K562 (cell line): ENCODE measurements around the gene NUDT21. TPM values are rescaled to one million over a fixed set of nuclear protein-coding genes. Genes with fewer than 3 reads are reported as not detected.

ENCODE experiments used
- ATAC-seq: fragments of 200-7000 bp; cut with Tn5 transposase; 3 replicates; pipeline ENCODE4 v1.9.1; 2020; ENCODE audit warnings: moderate library complexity
- BruUV-seq: library from RNA; stranded (reverse); fragments of 400-500 nt; replicated peaks from 2 replicates; lab custom pipeline; 2021; lab: Mats Ljungman, UMichigan
- CTCF ChIA-PET: fragments of 300-600 bp; formaldehyde crosslinking; extraction: SDS; loops from one replicate; lab custom pipeline; 2021; ENCODE audit warnings: low intra/inter-chr PET ratio; lab: Yijun Ruan, JAX
- POLR2A ChIA-PET: fragments of 300-600, 350-650 bp; sonication (Branson Sonifier 250); formaldehyde crosslinking; extraction: SDS; loops from one replicate; lab custom pipeline; 2021; ENCODE audit warnings: antibody characterized with exemption, inconsistent platforms; lab: Yijun Ruan, JAX
- DNase-seq, 4 experiments: peaks; one replicate each; pipeline versions ENCODE4 v3.0.0 to v3.0.0-alpha.2; 2011 to 2018; ENCODE audit warnings: low spot score in 3 of 4, mixed read lengths in 3 of 4; ENCODE audit errors: extremely low read depth in 1 of 4
- FAIRE-seq: peaks from 2 replicates; lab custom pipeline; 2011; peaks lifted over from hg19 to GRCh38; lab: Jason Lieb, UNC
- H2AFZ ChIP-seq: 2 replicates; pipeline ENCODE4 v1.6.0; 2011; ENCODE audit warnings: low read depth, low read length, control low read depth, inconsistent platforms
- H3K27ac ChIP-seq: fragments of 200-600 bp; 3 replicates; pipeline ENCODE4 v1.8.0; 2011; ENCODE audit warnings: low read depth, mild to moderate bottlenecking, control low read depth, inconsistent platforms, low read length, moderate library complexity, mixed read lengths; ENCODE audit errors: extremely low read depth
- H3K27me3 ChIP-seq, 2 experiments: fragments of 300-600 bp in 1 of 2; 2 replicates in 1 of 2; 3 replicates in 1 of 2; pipeline versions ENCODE4 v1.6.0 to v1.8.0; 2011; ENCODE audit warnings: inconsistent platforms in 2 of 2, low read length in 2 of 2, mild to moderate bottlenecking in 1 of 2, mixed read lengths in 1 of 2, moderate library complexity in 1 of 2; ENCODE audit not compliant: control insufficient read depth in 2 of 2, insufficient read depth in 2 of 2
- H3K36me3 ChIP-seq: fragments of 300-600 bp; 3 replicates; pipeline ENCODE4 v1.8.0; 2011; ENCODE audit warnings: mild to moderate bottlenecking, low read length, inconsistent platforms; ENCODE audit not compliant: control insufficient read depth, insufficient read depth
- H3K4me1 ChIP-seq, 2 experiments: fragments of 200-600 bp in 1 of 2; replicated peaks in 1 of 2; 2 replicates in 1 of 2; 3 replicates in 1 of 2; pipeline versions ENCODE4 v1.5.1 to v1.8.0; 2011; ENCODE audit warnings: inconsistent platforms in 2 of 2, low read length in 2 of 2, mild to moderate bottlenecking in 1 of 2, mixed read lengths in 1 of 2, moderate library complexity in 1 of 2; ENCODE audit not compliant: control insufficient read depth in 2 of 2, insufficient read depth in 2 of 2
- H3K4me2 ChIP-seq: 2 replicates; pipeline ENCODE4 v1.6.1; 2011; ENCODE audit warnings: low read length, control low read depth, inconsistent platforms, mixed read lengths; ENCODE audit not compliant: insufficient read depth
- H3K4me3 ChIP-seq: fragments of 200-600 bp; sonication (generic), shearing (Covaris generic); 2 replicates; pipeline ENCODE4 v1.5.1; 2016; ENCODE audit warnings: control low read depth, inconsistent platforms
- H3K79me2 ChIP-seq: fragments of 200-600 bp; 3 replicates; pipeline ENCODE4 v1.8.0; 2011; ENCODE audit warnings: low read length, inconsistent platforms; ENCODE audit not compliant: control insufficient read depth, insufficient read depth
- H3K9ac ChIP-seq, 2 experiments: 2 replicates each; pipeline versions ENCODE4 v1.6.0 to v1.6.1; 2011; ENCODE audit warnings: low read depth in 2 of 2, low read length in 2 of 2, control low read depth in 1 of 2, inconsistent platforms in 1 of 2, mild to moderate bottlenecking in 1 of 2, mixed read lengths in 1 of 2; ENCODE audit not compliant: insufficient read depth in 1 of 2
- H3K9me1 ChIP-seq: one replicate; pipeline ENCODE4 v1.6.0; 2011; ENCODE audit warnings: inconsistent platforms, mild to moderate bottlenecking, low read length, moderate library complexity; ENCODE audit not compliant: control insufficient read depth, insufficient read depth
- H3K9me3 ChIP-seq: replicated peaks from 2 replicates; pipeline ENCODE4 v1.5.1; 2011; ENCODE audit warnings: low read depth, low read length, inconsistent platforms; ENCODE audit not compliant: control insufficient read depth, insufficient read depth
- H4K20me1 ChIP-seq: replicated peaks from 2 replicates; pipeline ENCODE4 v1.6.1; 2011; ENCODE audit warnings: low read length, inconsistent platforms, mixed read lengths; ENCODE audit not compliant: control insufficient read depth, insufficient read depth
- MTA2 ChIP-seq: fragments of 450-650 bp; IDR thresholded peaks from 2 replicates; pipeline ENCODE4 v1.6.1; 2016; ENCODE audit warnings: low read depth
- NCOA2 ChIP-seq, 2 experiments: fragments of 450-650 bp; IDR thresholded peaks; 2 replicates each; pipeline ENCODE4 v1.6.1; 2018; ENCODE audit warnings: mild to moderate bottlenecking in 2 of 2, moderate library complexity in 1 of 2; ENCODE audit not compliant: partially characterized antibody in 2 of 2
- NFRKB ChIP-seq: fragments of 450-650 bp; IDR thresholded peaks from 2 replicates; pipeline ENCODE4 v1.6.1; 2016; ENCODE audit warnings: low read depth
- PML ChIP-seq: IDR thresholded peaks from 2 replicates; pipeline ENCODE4 v1.6.1; 2012; ENCODE audit warnings: low read length, inconsistent platforms
- RBM25 ChIP-seq: fragments of 200-400 bp; formaldehyde crosslinking; IDR thresholded peaks from 2 replicates; pipeline ENCODE4 v1.6.1; 2018; ENCODE audit warnings: low read length, low read depth, moderate library complexity; ENCODE audit not compliant: severe bottlenecking
- SMAD3 ChIP-seq: fragments of 450-650 bp; formaldehyde crosslinking; conservative IDR thresholded peaks from 2 replicates; pipeline ENCODE4 v1.4.0; 2020; ENCODE audit warnings: mild to moderate bottlenecking
- TAF7 ChIP-seq: fragments of 450-650 bp; IDR thresholded peaks from 2 replicates; pipeline ENCODE4 v1.6.1; 2016; ENCODE audit warnings: missing genetic modification characterization, missing compliant biosample characterization
- TBL1XR1 ChIP-seq, 2 experiments: IDR thresholded peaks; 2 replicates each; pipeline ENCODE4 v1.6.1; 2012; ENCODE audit warnings: improper control_type of control experiment in 2 of 2, low read length in 2 of 2, mild to moderate bottlenecking in 1 of 2
- TBP ChIP-seq: optimal IDR thresholded peaks from 2 replicates; pipeline ENCODE3; 2011; ENCODE audit warnings: low read depth, low read length, improper control_type of control experiment
- YBX1 ChIP-seq: fragments of 450-650 bp; IDR thresholded peaks from 2 replicates; pipeline ENCODE4 v1.7.1; 2016; ENCODE audit warnings: mild to moderate bottlenecking
- ZFPM2 ChIP-seq: fragments of 250-450 bp; sonication (Bioruptor Pico); IDR thresholded peaks from 2 replicates; pipeline ENCODE4 v1.5.1; 2022; ENCODE audit warnings: mild to moderate bottlenecking
- ZKSCAN3 ChIP-seq: fragments of 250-450 bp; sonication (Bioruptor Pico); IDR thresholded peaks from 2 replicates; pipeline ENCODE4 v1.4.0; 2020
- ZNF140 ChIP-seq: fragments of 250-450 bp; sonication (Bioruptor Pico); IDR thresholded peaks from 2 replicates; pipeline ENCODE4 v1.8.0; 2021; ENCODE audit warnings: moderate library complexity, mild to moderate bottlenecking, inconsistent platforms
- ZNF3 ChIP-seq: fragments of 250-450 bp; sonication (Bioruptor Pico); IDR thresholded peaks from 2 replicates; pipeline ENCODE4 v1.5.0; 2021; ENCODE audit warnings: mild to moderate bottlenecking, moderate library complexity
- ZNF764 ChIP-seq: fragments of 250-450 bp; sonication (Bioruptor Pico); IDR thresholded peaks from 2 replicates; pipeline ENCODE4 v1.4.0; 2020; ENCODE audit warnings: low read depth, mild to moderate bottlenecking, moderate library complexity
- ZZZ3 ChIP-seq: fragments of 450-650 bp; IDR thresholded peaks from 2 replicates; pipeline ENCODE4 v1.6.1; 2016; ENCODE audit warnings: antibody characterized with exemption, mild to moderate bottlenecking, moderate library complexity
- in situ Hi-C: fragments of 300-500 bp; cut with MboI; formaldehyde crosslinking; loops from 4 replicates; pipeline ENCODE4 v1.15.0; 2018; ENCODE audit warnings: inconsistent platforms, mixed read lengths
- intact Hi-C: fragments of 100-400 bp; cut with micrococcal nuclease; formaldehyde crosslinking; loops from 2 replicates; pipeline ENCODE4 v1.14.2; 2022
- polyA plus RNA-seq, 8 experiments: library from polyadenylated mRNA; depleted of rRNA in 4 of 8; stranded (reverse) in 5 of 8; unstranded in 3 of 8; fragments of >200 nt; fragmentation: Nextera tagmentation in 2 of 8; fragmentation: Illumina TruSeq in 1 of 8; extraction: Ambion mirVana in 2 of 8; extraction: Trizol in 1 of 8; gene quantifications; 2 replicates each; pipeline versions ENCODE4 v1.2.1 to v1.2.3, GENCODE V29; 2011 to 2014; ENCODE audit warnings: inconsistent platforms in 1 of 8, missing spikeins in 1 of 8
- total RNA-seq, 7 experiments: library from RNA; depleted of rRNA in 6 of 7; stranded (reverse); fragments of >200 nt in 6 of 7; fragmentation: Illumina TruSeq in 2 of 7; extraction: Trizol in 2 of 7; gene quantifications; 2 replicates each; pipeline versions ENCODE4 v1.2.1 to v1.2.3, GENCODE V29; 2011 to 2021; ENCODE audit warnings: low replicate concordance in 1 of 7
- TF ChIP-seq, protein P1 (sequence below): fragments of 250-450 bp; sonication (Bioruptor Pico); IDR thresholded peaks from 2 replicates; pipeline ENCODE4 v1.5.0; 2020; ENCODE audit warnings: mild to moderate bottlenecking
- TF ChIP-seq, protein P2 (sequence below): fragments of 250-450 bp; sonication (Bioruptor Pico); IDR thresholded peaks from 2 replicates; pipeline ENCODE4 v1.8.0; 2022; ENCODE audit warnings: moderate library complexity, mild to moderate bottlenecking, inconsistent platforms

NUDT21 gene
- total and polyA plus RNA-seq, 9 of the 15 experiments (the other 6 are each of a cell fraction or from before 2014, with no cell fraction given) = 62.4 to 218 (median 121) TPM

DNA sequence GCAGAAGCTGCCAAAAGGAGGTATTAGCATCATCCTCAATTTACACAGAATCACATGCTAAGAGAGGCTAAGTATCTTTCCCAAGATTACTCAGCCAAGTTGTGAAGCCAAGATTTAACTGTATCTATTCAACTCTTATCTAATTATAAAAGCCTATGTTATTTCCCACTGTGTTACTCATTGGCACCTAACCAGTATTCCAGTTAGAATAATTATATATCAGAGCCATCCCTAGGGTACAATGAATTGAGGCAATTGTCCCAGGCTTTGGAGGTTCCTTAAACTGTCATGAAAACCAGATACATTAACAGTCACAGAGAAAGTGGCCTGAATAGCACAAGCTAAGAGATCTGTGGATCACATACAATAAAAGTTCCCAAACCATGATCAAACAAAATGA, 14.9 kb downstream of the NUDT21 start:
- DNase-seq (no peak), FAIRE-seq (no peak), ATAC-seq (no peak)
- intact Hi-C loops = no loop called here
- BruUV-seq = no TSS peak
- ChIA-PET POLR2A (no interaction called here), CTCF (no interaction called here)
- Histone ChIP-seq H3K9me3 (no peaks in the 10 kb centered on the region), H3K27me3 (no peaks in the 10 kb centered on the region), H4K20me1 (no peaks in the 10 kb centered on the region), H3K9ac (no peak overlapping the region), H3K79me2 (0 out of 3 replicates have a peak, but pooled peaks cover 5% of the 10 kb centered on the region), H3K4me1 (no peaks in the 10 kb centered on the region), H3K27ac (no peak overlapping the region), H3K4me3 (no peak overlapping the region), H2AFZ (no peak overlapping the region), H3K36me3 (peaks cover 83% of the 10 kb centered on the region), H3K4me2 (no peak overlapping the region), H3K9me1 (no peaks in the 10 kb centered on the region)
- no peak for TF ChIP-seq ZNF3 (CRISPR knock-in tag)
- TF ChIP-seq, protein P1, sequence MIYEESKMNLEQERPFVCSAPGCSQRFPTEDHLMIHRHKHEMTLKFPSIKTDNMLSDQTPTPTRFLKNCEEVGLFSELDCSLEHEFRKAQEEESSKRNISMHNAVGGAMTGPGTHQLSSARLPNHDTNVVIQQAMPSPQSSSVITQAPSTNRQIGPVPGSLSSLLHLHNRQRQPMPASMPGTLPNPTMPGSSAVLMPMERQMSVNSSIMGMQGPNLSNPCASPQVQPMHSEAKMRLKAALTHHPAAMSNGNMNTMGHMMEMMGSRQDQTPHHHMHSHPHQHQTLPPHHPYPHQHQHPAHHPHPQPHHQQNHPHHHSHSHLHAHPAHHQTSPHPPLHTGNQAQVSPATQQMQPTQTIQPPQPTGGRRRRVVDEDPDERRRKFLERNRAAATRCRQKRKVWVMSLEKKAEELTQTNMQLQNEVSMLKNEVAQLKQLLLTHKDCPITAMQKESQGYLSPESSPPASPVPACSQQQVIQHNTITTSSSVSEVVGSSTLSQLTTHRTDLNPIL = no peak
- no peak for TF ChIP-seq NFRKB
- no peak for TF ChIP-seq YBX1
- TF ChIP-seq SMAD3 (CRISPR knock-in tag) = no peak
- no peak for TF ChIP-seq ZFPM2
- no peak for TF ChIP-seq MTA2
- TF ChIP-seq, protein P2, sequence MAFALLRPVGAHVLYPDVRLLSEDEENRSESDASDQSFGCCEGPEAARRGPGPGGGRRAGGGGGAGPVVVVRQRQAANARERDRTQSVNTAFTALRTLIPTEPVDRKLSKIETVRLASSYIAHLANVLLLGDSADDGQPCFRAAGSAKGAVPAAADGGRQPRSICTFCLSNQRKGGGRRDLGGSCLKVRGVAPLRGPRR (CRISPR knock-in tag) = no peak
- no peak for TF ChIP-seq ZZZ3
- TF ChIP-seq NCOA2 (IDR thresholded peaks at IDR 0.05; ENCODE audit: partially characterized antibody in 2 of 2) = no peak
- TF ChIP-seq ZNF140 (CRISPR knock-in tag) = no peak
- TF ChIP-seq TBP = no peak
- no peak for TF ChIP-seq PML
- TF ChIP-seq ZNF764 (CRISPR knock-in tag) = no peak
- no peak for TF ChIP-seq TBL1XR1 (IDR thresholded peaks at IDR 0.05; ENCODE audit: low read length in 2 of 2)
- TF ChIP-seq ZKSCAN3 (CRISPR knock-in tag) = no peak
- TF ChIP-seq RBM25 = no peak
- no peak for TF ChIP-seq TAF7 (tag)
- in situ Hi-C loops = no loop called here
